GM19397 (cell line): ENCODE measurements around the gene METTL17.
"Not testable (repeated sequence)": the region's sequence is repeated elsewhere in the genome, so short reads cannot be mapped to it uniquely, and the experiment has no call there.

Experiments
- ATAC-seq: cut with Tn5 transposase; IDR thresholded peaks from one replicate; pipeline ENCODE4 v1.9.1; 2021; ENCODE audit warnings: mild to moderate bottlenecking, moderate library complexity; ENCODE audit not compliant: unreplicated experiment

Gene METTL17

GRCh38 chr14:20989471-20989786 is 351 bp upstream of the METTL17 start:
- ATAC-seq = no peak

- ATAC-seq = no peak
Observed at GRCh38 chr14:20996521-20996920, 6.7 kb downstream of the METTL17 start.

GRCh38 chr14:20997115-20997514 is 7.3 kb downstream of the METTL17 start:
- ATAC-seq = no peak

GRCh38 chr14:20997564-20997963 is 7.8 kb downstream of the METTL17 start:
- no peak for ATAC-seq

GRCh38 chr14:20998139-20998538 is 8.4 kb downstream of the METTL17 start:
- ATAC-seq = no peak

- ATAC-seq = no peak
Observed at GRCh38 chr14:20998674-20999366, 9.0 kb downstream of the METTL17 start, which contains the start of gene SLC39A2. TSS of gene SLC39A2 (plus strand) at chr14:20999293. CDS start at chr14:20999447, 154 bp downstream.

- no peak for ATAC-seq
Observed at GRCh38 chr14:20999591-20999990, 9.8 kb downstream of the METTL17 start.

- no peak for ATAC-seq
Observed at GRCh38 chr14:21001218-21001617, 11.4 kb downstream of the METTL17 start.

- ATAC-seq = no peak
Observed at GRCh38 chr14:21003788-21004346, 14.1 kb downstream of the METTL17 start.

- ATAC-seq = not testable (repeated sequence)
Observed at GRCh38 chr14:21009721-21010120, 19.9 kb downstream of the METTL17 start.

- no peak for ATAC-seq
Observed at GRCh38 chr14:21011136-21011535, 21.4 kb downstream of the METTL17 start.

- ATAC-seq = no peak
Observed at GRCh38 chr14:21014761-21015190, 25.0 kb downstream of the METTL17 start.

- ATAC-seq = no peak
Observed at GRCh38 chr14:21015312-21015711, 25.5 kb downstream of the METTL17 start.

- no peak for ATAC-seq
Observed at GRCh38 chr14:21016413-21017190, 26.8 kb downstream of the METTL17 start.

GRCh38 chr14:21017528-21018245 is 27.9 kb downstream of the METTL17 start:
- ATAC-seq = no peak

- ATAC-seq = no peak
Observed at GRCh38 chr14:21018286-21018685, 28.5 kb downstream of the METTL17 start.

- ATAC-seq = no peak
Observed at GRCh38 chr14:21018781-21019180, 29.0 kb downstream of the METTL17 start.

- ATAC-seq = no peak
Observed at GRCh38 chr14:21019366-21019765, 29.6 kb downstream of the METTL17 start.

- no peak for ATAC-seq
Observed at GRCh38 chr14:21020977-21021545, 31.3 kb downstream of the METTL17 start.

- no peak for ATAC-seq
Observed at GRCh38 chr14:21022686-21023085, 32.9 kb downstream of the METTL17 start.

- no peak for ATAC-seq
Observed at GRCh38 chr14:21023174-21023573, 33.4 kb downstream of the METTL17 start.
